GM18498 (cell line): ENCODE data around the gene UNC50.

Experiments used
- ATAC-seq: cut with Tn5 transposase; IDR thresholded peaks from one replicate; pipeline ENCODE4 v1.9.1; 2021; ENCODE audit warnings: mild to moderate bottlenecking, moderate library complexity; ENCODE audit not compliant: unreplicated experiment

The UNC50 gene, protein sequence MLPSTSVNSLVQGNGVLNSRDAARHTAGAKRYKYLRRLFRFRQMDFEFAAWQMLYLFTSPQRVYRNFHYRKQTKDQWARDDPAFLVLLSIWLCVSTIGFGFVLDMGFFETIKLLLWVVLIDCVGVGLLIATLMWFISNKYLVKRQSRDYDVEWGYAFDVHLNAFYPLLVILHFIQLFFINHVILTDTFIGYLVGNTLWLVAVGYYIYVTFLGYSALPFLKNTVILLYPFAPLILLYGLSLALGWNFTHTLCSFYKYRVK

DNA sequence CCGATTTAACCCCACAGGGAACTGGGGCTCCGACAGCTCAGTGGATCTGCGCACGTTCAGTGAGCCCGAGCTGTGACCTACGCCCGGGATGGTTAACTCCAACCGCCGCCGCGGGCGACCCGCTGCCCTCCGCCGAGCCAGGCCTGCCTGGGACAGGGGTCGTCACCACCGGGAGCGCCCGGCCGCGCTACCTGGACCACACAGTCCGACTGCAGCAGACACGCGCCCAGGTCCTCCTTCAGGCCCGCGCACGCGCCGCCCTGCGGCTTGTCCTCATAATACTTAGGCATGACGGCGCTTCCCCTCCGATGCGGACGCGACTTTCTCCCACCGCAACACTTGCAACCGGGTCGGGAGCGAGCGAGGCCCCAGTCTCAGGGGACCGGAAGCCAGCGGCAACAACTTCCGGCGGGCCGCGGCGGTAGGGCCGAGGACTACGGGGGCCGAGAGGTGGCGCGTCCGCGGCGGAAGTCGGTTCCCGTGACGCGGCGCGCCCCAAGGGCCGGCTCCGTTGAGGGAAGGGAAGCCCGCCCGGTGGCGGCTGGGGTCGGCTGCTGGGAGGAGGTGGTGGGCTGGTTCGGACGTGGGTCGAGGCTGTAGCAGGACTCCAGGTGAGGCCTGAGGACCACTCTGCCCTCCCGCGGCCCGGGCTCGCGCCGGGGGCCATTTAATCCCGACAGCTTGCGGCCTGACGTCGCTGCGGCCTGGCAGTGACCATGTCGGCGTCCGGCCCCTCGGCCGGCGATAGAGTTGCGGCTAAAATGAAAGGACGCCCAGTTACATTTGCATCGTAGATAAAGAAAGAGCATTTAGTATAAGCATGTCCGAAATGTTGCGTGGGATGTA is at the start of gene UNC50, which contains the start of gene COA5:
Gene UNC50 (plus strand): TSS at position 474 of the 846 bp plus-strand sequence. CDS start 1,171 bp downstream, outside the sequence.
Gene COA5 (minus strand): TSS at position 397 of the 846 bp plus-strand sequence. CDS start 107 bp downstream, at position 290.
- peak; percentile 89 for ATAC-seq

DNA sequence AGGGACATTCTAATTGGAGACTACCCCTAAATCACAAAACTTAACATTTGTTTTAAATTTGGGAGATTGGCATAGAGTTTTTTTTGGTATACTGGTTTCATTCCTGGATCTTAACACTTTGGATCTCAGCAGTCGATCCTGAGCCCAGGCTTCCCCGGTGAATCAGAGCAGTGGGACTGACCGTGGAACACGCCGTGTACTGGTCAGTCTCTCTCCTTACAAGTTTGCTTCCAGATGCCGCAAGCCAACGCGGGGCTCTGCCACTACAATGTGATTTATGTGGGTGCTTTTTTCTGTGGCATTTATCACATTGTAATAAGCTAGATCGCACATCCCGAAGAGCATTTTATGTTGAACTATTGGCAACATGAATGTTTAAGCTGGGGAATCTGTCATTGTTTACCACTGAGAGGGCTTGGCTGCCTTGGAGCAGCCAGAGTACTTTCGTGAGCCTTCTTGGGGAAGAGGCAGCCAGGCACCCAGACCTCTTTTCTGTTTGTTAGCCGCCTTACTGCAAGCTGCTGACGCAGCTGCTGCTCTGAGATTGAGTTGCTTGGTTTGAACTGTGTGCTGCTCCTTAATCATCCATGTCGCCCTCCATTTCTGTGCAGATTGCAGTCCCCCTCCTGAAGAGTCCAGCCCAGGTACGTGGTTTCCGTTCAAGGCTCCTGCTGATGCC is 49.4 kb upstream of the UNC50 start:
- no peak for ATAC-seq

DNA sequence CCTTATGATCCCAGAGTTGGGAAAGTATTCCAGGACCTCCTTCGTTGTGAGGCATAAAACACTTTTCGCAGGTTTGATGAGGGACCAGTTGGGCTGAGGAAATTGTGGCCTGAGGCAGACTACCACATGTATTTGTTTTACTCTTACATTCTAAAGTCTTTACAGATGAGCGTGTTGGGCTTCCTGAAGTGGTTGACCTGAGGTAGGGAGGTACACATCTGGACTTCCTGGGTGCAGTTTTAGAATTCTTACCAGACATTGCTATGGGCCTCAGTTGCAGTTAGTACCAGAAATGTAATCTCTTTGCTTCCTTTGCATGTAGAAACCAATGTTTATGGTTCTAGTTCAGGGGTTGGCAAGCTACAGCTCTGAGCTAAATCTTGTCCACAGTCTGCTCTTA is 48.8 kb upstream of the UNC50 start:
- no peak for ATAC-seq

DNA sequence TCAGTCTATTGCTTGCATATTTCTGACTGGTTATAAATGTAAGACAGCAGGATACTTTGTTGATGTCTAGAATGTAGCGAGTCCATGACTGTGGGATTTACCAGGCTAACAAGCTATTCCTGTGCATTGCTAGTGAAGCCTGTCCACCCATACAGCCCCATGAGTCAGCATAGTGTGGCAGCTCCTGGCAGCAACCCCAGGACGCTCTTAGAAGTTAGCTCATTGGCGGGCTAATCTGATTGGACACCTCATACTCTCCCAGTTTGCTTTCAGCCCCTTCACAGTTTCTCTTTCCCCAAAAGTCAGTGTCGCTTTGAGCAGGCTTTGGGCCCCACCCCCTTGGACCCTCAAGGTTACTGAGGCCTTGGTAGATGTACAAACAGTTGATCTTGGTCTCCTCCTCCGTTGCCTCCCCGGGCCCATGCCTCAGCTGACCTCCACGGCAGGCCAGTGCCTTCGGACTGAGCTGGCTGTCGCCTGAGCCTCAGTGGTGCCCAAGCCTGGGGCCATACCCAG is 48.1 kb upstream of the UNC50 start:
- ATAC-seq, result no peak

DNA sequence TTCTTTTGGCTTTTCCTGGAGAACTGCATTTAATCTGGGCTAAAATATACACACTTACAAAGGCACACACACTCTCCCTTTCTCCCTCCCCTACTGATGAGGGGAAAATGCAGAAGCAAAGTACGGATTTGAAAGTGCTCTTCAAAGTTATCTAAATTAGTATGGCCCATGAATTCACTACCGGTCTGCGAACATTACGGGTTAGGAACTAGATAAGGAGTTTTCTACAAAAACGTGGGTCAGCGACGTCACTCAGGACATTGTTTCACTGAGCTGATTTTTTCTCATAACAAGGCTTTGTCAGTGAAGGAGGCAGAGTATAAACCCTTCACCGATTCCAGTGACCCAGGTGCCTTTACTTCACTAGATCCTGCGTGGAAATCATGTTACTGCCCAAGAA is 47.4 kb upstream of the UNC50 start:
- ATAC-seq, result no peak

DNA sequence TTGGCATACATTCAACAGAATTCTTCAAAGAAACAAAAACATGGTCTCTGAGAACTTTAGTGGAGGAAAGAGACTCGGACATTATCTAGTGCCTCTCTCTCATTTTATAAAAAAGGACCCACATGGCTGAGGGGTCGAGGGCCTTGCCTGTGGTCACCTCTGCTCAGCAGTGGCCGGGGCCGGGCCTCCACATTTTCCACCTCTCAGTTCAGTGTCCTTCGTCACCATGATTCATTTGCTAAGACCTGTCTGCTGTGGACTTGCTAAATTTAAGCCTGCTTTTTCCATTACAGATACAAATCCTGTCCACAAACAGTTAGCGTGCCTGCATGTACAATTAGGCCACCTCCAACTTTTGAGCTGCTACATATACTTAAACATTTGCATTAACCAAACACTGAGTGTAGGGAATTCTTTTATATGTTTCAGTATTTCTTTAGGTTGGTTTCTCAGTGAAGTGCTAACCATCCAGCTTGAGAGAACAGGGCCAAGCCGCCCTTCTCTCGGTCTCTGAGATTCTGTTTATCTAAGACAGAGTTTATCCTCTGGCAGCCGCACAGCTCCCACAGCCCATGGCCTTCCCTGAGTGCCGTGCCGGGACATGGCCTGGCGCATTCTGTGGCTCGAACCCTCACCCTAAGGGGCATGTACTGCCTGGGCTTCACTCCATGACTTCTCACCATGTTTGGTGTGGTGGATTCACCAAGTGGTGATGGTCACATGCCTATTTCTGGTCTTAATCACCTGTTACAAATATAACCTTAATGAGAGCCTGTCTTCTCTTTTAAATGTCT is 46.3 kb upstream of the UNC50 start:
- no peak for ATAC-seq

DNA sequence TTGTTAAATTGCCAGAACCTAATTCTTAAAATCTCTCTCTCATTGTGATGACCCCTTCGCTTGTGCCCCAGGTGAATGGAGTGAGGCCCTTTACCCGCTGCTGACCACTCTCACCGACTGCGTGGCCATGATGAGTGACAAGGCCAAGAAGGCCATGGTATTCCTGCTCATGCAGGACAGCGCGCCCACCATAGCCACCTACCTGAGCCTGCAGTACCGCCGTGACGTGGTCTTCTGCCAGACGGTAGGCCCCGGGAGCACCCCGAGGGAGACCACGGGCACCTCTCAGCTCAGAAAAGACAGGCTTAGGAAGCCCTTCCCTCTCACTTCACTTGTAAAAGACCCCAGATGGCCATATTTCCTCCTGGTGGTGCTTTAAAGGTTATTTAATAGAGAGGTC is 45.0 kb upstream of the UNC50 start:
- ATAC-seq, result no peak

DNA sequence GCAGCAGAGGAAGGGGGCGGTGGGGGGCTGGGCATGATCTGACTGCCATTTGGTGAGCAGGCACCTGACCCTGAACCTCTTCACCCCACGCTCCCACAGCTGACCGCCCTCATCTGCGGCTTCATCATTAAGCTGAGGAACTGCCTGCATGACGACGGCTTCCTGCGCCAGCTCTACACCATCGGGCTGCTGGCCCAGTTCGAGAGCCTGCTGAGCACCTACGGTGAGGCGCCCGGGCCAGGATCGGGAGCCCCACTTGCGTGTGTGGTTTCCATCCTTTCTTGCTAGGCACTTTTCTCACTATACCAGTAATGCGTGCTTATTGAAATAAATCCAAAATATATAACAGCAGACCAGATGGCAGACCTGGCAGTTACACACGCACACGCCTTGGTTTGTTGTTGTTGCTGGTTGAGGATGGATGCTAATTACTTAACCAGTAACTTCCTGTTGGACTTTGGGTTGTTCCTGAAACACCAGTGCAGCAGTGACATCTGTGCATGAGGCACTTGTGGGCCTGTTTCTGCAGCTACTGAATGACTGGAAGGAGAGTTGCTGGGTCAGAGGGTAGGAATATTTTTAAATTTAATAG is 43.8 kb upstream of the UNC50 start:
- ATAC-seq, result no peak

DNA sequence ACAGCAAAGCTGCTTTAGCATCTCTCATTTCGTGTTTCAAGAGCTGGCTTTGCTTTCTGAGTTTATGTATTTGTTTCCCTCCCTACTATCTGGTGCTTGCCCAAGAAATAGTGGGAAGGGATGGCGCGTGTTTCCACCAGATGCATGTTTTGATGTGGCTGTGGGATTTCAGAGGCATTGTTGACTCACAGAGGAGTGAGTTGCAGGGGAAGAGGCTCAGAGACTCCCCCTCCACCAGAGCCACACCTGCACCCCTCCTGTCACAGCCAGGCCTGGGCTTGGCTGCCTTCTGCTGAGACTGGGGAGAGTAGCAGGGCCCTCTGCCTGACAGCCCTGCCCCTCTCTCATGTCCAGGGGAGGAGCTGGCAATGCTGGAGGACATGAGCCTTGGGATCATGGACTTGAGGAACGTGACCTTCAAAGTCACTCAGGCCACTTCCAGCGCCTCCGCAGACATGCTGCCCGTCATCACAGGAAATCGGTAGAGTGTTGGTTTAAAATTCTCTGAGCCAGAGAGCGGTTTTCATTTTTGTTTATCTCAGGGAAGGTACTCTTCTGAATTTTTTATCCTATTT is 43.0 kb upstream of the UNC50 start:
- no peak for ATAC-seq

DNA sequence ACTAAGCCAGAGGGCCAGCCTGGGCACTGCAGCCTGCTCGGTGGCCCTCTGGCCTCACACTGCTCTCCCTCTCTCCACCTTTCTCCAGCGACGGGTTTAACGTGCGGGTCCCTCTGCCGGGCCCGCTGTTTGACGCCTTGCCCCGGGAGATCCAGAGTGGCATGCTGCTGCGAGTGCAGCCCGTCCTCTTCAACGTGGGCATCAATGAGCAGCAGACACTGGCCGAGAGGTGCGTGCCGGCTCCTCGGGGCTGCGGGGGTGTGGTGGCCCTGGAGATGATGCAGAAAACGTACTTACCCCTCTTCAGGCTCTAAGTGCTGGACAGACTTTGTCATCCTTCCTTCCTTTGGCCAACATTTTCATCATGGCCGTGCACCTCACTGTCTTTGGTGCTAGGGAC is 42.4 kb upstream of the UNC50 start:
- no peak for ATAC-seq

DNA sequence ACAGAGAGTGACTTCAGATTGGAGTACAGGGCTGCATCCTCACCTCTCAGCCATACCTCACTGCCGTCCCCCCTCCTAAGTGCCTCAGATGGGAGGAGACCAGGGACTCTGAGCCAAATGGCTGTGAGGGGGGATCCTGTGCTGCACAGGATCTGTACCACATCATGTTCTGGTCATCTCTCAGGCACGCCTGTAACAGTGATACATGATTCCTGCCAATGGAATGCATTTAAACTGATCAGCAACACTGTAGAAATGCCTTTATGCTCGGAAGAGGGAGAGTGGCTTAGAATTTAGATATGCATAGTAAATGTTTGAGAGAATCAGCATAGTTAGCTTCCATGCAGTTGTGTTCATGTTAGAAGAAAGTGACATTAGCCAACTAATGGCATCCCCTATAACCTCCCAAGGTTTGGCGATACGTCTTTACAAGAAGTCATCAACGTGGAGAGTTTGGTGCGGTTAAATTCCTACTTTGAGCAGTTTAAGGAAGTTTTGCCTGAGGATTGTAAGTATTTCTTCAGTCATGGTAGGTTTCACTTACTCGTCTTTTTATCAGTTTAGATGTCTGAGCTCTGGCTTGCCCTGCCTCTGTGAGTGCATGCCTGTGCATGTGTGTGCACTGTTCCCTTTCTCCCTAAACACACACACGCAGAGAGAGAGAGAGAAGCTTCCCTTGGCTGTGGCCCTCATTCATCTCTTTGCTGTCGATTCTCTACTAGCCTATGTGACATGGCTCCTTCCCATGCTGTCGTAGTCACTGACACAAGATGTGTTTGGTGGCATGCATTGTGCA is 40.0 kb upstream of the UNC50 start:
- ATAC-seq, result no peak

DNA sequence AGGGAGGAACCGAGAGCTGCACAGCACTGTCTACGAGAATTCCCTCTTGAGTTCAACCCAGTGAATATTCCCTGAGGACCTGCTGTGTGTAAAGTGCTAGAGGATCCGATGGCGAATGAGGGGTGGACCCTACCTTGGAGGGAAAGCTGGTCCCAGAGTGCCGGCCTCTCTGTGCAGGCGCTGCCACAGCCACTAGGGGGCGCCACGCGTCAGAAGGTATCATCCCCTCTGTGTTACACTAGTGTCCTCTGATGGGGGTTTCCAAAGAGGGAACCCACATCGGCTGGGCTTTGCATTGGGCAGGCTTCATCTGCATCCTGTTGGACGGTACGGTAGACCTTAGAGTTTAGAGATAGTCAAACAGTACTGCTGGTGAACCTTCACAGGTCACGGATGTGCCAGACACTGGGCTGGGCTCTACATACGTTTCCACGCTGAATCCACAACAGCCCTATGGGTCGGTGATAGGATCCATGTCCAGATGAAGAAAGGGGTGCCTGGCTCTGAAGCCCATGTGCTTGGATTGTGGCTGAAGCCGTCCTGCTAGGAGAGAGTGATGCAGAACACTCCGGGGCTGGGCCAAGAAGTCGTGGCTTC is 39.1 kb upstream of the UNC50 start:
- ATAC-seq, result no peak

DNA sequence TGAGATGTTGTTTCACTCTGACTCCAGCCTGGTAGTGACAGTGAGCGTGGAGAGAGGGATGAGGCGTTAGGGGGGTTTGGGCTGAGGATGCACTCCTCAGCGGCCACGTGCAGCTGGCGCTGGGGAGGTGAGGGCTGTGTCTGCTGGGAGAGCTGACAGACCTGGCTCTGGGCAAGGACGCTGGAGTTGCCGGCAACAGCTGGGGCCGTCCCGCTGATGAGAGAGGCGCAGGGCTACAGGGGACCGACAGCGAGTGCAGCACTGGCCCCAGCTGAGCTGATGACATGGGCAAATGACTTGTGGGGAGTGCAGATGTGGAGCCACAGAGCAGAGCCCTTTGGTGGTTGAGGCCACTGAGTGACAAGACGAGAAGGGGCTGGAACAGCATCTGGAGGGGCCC is 38.5 kb upstream of the UNC50 start:
- ATAC-seq, result no peak

DNA sequence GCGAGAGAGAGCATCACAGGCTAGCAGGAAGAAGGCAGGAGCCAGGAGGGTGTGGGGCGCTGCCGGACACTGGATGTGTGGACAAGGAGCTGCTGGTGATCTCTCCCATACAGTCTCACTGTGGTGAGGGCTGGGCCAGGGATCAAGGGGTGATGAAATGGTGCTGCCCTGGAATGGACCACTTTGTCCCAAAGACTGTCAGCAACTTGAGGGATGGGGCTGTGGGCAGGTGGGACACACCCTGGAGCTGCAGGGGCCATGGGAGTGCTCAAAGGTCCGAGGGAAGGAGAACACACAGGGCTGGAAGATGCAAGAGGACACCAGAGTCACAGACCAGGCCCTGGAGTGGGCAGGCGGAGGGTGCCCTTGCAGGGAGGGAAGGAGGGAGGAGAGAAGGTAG is 38.0 kb upstream of the UNC50 start:
- ATAC-seq, result no peak

DNA sequence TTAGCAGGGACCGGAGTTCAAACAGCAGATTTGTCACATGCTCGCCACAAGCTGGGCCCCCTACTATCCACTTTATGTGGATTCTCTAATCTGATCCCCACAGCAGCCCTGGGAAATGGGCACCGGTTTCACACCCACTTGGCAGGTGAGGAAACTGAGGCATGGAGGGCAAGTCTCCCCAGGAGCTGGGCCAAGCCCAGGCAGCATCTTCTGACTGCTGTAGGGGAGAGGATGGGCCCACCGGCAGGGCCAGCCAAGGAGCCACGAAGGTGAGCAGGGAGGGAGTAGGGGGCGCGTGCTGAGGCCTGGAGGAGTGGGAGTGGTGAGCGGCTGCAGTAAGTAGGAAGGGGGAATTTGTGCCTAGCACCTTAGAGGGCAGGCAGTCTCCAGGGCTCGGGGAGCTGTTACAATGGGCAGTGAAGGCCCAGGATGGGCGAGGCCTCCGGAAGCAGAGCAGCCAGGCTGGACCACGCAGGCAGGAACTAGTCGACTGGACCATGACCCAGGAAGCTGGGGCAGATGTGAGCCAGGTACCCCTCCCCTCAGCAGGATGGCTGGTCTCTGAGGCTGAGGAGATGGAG is 37.2 kb upstream of the UNC50 start:
- ATAC-seq, result no peak

DNA sequence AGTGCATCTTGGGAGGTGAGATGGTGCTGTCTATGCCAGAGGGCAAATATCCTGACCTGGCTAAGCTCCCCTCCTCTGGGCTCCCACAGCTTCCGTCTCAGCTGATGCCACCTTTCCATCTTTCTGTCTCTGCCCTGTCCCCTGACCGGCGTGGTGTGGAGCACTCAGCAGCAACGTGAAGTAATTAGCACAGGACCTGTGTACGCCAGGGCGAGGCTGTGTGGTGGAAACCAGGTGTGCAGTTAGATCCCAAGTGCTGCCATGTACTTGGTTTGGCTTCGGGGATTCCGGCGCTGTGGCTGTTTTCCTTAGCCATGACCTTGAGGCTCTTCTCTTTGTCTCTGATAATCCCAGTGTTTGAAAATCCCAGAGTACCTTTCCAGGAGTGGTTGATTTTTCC is 36.6 kb upstream of the UNC50 start:
- ATAC-seq, result no peak

DNA sequence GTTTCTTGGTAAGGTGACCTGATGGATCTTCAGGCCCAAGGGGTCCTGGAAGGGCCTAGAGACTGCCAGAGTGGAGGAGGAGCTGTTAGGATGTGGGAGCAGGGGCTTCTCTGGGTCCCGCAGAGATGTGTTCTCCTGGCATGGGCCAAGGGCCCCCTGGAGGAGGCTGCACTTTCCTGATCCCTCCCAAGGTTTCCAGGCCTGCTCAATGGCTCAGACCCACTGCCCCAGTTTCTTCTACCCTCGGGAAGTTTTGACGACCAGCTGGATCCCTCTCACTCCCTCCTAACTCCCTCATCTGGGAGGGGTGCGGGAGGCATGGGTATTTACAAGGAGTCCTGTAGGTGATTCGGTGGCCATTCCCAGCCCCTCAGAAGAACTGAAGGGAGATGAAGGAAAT is 36.2 kb upstream of the UNC50 start:
- ATAC-seq, result no peak

DNA sequence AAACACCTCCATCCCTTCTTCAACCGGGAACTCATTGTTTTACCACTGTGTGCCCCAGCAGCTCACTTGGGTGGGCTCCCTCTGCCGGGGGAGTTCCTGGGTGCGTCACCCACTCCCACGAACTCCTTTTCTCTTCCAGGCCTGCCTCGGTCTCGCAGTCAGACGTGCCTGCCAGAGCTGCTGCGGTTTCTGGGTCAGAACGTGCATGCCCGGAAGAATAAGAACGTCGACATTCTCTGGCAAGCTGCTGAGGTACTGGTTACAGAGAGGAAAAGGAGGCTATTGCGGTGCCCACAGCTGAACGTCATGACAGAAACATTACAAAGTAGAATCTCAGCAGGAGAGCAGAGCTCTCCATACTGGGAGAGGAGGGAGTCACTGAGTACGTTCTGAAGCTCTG is 35.7 kb upstream of the UNC50 start:
- ATAC-seq, result no peak
